NCI-H526 (cell line): Measurements from ENCODE around the gene DOP1B.
A peak's percentile ranks its signal among the peaks of the same experiment; 100 is the strongest.
"Not testable (repeated sequence)": the region's sequence is repeated elsewhere in the genome, so short reads cannot be mapped to it uniquely, and the experiment has no call there.

ENCODE experiments used
- DNase-seq, 2 experiments: peaks; one replicate each; lab custom pipeline; 2025; lab: John Stamatoyannopoulos, UW

DOP1B gene, protein sequence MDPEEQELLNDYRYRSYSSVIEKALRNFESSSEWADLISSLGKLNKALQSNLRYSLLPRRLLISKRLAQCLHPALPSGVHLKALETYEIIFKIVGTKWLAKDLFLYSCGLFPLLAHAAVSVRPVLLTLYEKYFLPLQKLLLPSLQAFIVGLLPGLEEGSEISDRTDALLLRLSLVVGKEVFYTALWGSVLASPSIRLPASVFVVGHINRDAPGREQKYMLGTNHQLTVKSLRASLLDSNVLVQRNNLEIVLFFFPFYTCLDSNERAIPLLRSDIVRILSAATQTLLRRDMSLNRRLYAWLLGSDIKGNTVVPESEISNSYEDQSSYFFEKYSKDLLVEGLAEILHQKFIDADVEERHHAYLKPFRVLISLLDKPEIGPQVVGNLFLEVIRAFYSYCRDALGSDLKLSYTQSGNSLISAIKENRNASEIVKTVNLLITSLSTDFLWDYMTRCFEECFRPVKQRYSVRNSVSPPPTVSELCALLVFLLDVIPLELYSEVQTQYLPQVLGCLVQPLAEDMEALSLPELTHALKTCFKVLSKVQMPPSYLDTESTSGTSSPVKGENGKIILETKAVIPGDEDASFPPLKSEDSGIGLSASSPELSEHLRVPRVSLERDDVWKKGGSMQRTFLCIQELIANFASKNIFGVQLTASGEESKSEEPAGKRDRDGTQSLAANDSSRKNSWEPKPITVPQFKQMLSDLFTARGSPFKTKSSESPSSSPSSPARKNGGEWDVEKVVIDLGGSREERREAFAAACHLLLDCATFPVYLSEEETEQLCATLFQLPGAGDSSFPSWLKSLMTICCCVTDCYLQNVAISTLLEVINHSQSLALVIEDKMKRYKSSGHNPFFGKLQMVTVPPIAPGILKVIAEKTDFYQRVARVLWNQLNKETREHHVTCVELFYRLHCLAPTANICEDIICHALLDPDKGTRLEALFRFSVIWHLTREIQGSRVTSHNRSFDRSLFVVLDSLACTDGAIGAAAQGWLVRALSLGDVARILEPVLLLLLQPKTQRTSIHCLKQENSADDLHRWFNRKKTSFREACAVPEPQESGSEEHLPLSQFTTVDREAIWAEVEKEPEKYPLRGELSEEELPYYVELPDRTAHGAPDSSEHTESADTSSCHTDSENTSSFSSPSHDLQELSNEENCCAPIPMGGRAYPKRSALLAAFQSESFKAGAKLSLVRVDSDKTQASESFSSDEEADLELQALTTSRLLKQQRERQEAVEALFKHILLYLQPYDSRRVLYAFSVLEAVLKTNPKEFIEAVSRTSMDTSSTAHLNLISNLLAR (N-terminal part only)

DNA sequence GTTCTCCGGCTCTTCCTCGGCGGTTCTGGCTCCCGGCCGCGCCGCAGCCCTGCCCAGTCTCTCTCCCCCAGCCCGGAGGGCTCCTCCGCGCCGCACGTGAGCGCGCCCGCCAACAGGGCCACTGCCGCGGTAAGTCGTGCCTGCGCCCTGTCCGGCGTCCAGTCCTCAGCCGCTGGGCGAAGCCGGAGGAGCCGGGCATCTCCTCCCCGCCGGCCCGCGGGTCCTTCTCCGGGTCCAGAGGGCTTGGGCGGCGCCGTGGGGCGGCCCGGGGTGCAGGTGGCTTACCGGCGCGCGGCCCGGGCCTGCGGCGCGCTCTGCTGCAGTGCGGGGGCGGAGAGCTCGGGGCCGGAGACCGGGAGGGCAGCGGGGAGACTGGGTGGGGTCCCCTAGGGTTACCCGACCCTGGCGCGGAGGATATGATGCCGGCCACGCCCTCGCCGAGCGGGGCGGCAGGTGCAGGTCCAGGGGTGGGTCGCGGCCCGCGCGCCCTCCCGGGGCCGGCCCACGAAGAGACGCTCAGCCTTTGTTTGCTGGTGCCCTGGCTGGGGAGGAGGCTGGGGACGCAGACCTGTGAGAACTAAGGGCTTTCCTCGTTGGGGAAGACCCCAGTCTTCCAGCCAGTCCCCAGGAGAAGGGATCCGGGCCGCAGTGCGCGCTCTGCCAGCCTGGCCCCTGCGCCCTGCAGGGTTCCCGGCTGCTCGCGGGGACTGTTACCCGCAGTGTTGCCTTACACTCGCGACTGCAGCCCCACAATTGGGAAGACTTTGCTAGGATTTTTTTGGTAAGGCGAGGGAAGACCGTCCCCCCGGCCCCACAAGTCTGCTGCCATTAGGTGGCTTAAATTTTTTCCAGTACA is at the start of gene DOP1B:
TSS of gene DOP1B (plus strand) at position 10 of the 856 bp plus-strand sequence. CDS start 7,910 bp downstream, outside the sequence.
- peak in 1 of 2 experiments; percentile 81 for DNase-seq

DNA sequence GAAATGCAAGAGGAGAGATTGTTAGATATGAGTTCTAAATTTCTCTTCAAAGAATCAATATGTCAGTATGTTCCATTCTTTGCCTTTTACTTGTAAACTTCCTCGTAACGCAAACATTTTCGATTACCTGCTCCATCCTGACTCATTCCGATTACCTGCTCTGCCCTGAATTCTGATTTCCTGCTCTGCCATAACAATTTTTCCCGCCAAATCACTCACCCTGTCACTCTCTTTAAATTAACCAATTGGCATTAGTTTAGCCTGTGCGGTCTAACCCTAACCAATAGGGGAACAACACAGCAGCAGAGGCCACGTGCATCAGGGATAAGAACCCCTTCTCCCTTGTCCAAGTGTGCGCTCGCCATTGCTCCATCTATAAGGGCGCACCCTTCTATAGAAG is 46.8 kb upstream of the DOP1B start:
- no peak for DNase-seq

DNA sequence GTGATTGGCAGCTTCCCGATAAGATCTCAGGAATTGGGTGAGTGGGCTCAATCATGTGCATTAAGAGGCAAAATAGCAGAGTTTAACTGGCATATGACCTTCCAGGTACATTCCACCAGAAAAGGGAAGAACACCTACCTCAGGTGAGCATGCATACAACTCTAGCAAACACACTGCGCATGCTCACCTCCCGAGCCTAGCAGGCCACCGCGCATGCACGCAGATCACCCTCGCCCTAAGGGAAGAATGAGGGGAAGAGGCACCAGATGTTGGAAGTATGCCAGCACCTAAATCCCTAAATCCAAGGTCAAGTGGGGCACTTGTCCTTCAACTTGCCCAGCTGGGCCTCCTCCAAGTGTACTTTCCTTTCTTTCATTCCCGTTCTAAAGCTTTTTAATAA is 45.4 kb upstream of the DOP1B start:
- DNase-seq = no peak

DNA sequence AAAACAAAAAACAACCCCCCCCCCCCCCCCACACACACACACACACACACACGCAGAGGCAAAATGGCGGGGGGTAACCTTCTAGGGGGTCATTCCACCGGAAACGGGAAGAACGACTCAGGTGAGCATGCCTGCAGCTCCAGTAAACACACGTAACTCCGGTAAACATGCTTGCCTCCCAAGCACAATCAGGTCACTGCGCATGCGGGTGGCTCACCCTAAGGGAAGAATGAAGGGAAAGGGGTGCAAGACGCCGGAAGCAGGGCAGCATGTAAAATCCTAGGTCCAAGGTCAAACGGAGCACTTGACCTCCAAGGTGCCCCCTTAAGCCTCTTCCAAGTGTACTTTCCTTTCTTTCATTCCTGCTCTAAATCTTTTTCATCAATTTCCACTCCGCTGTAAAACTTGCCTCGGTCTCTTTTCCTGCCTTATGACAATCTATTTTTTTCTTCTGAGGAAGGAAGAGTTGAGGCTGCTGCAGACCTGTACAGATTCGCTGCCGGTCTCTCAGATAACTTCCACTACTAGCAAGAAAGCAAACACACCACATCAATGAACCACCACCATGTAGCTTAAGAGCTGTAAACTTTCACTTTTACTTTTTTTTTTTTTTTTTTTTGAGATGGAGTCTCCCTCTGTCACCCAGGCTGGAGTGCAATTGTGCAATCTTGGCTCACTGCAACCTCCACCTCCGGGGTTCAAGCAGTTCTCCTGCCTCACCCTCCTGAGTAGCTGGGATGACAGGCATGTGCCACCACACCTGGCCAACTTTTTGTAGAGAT is 42.8 kb upstream of the DOP1B start:
- DNase-seq = peak; percentile 55

DNA sequence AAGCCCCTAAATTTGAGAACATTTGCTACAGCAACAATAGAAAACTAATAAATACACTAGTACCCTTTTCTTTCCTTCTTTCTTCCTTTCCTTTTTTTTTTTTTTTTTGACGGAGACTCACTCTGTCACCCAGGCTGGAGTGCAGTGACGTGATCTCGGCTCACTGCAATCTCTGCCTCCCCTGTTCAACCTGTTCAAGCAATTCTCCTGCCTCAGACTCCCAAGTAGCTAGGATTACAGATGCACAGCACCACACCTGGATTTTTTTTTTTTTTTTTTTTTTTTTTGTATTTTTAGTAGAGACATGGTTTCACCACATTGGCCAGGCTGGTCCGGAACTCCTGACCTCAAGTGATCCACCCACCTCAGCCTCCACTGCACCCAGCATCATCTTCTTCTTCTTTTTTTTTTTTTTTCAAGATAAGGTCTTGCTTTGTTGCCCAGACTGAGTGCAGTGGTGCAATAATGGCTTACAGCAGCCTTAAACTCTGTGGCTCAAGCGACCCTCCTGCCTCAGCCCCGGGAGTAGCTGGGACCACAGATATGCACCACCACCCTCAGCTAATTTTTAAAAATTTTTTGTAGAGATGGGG is 41.4 kb upstream of the DOP1B start:
- no peak for DNase-seq

DNA sequence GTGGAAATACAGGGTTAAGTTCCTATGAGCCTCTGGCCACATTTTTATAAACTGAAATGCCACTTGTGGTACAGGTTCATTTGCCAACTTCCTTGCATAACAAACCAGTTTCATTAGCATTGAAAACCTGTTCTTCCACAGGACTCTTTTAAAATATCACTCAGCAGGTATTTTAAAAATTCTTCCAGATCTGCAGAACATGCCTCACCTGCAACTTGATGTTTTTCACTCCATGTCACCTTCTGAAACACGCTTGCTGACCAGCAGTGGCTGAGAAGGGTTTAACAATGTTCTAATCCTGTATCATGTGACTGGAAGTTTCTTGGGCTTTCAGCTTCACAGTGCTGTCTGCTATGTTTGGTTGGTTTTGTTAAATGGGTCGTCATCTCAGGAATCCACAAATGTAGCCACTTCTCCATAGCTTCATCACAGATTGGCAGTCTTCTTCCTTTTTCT is 39.3 kb upstream of the DOP1B start:
- DNase-seq = no peak

DNA sequence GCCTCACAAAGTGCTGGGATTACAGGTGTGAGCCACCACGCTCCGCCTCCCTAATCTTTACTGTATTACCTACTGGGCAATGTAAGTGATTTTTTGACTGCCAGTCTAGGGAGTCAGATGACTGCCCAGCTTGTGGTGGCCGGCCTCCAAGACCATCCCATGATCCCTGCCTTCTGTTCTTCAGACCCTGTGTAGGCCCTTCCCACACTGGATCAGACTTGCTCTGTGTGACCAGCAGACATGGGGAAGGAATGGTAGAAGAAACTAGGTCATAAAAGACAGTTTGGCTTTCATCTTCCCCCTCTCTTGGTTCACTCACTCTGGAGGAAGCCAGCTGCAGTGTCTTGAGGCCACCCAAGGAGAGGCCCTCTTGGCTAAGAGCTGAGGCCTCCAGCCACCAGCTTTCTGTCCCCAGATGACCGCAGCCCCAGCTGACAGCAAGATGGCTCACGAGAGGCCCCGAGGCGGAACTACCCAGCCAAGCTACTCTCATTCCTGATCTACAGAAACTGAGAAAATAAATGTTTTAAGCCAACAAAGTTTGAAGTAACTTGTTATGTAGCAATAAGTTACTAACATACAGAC is 36.2 kb upstream of the DOP1B start:
- DNase-seq = no peak

DNA sequence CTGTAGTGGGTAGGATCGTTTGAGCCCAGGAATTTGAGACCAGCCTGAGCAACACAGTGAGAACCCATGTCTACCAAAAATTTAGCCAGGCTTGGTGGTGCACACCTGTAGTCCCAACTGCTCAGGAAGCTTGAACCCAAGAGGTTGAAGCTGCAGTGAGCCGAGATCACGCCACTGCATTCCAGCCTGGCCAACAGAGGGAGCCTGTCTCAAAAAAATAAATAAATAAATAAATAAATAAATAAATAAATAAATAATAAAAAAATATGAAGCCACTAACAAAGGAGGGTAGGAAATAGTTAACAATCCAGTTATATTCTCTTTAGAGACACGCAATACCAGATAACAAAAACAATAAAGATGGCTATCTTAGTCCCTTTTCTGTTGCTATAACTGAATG is 33.6 kb upstream of the DOP1B start:
- peak in 1 of 2 experiments; percentile 21 for DNase-seq

DNA sequence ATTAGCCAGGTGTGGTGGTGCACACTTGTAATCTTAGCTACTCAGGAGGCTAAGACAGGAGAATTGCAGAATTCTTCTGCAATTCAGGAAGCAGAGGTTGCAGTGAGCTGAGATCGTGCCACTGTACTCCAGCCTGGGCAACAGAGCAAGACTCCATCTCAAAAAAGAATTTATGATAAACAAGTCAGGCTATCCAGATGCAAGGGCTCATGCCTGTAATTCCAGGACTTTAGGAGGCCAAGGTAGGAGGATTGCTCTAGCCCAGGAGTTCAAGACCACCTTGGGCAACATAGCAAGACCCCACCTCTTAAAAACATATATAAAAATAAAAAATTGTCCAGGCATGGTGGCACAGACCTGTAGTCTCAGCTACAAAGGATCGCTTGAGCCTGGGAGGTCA is 32.2 kb upstream of the DOP1B start:
- DNase-seq = no peak

DNA sequence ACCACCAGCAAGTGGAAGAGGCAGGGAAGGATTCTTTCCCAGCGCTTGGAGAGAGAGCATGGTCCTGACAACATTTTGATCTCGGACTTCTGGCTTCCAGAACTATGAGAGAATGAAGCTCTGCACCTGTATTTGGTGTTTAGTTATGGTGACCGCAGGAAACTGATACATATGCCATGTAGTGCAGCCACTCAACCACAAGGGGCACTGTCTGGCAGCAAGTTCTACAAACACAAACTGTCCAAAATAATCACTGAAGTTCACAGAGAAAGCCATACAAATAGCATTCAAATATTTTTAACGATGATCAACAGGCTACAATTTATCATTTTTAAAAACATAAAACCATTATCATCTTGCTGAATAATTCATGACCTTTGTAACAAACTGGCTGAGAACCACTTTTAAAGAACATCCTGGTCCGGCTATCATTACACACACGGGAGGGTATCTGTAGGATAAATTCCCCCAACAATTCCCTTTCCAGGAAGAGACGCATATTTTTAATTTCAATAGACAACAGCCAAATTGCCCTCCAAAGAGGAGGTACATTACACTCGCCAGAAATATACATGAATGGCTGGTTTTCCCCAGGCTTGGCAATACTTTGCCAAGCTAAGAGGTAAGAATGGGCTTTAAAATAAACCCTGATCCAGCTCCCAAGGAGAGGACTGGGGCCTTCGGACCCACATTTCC is 31.0 kb upstream of the DOP1B start:
- peak in 1 of 2 experiments; percentile 68 for DNase-seq

DNA sequence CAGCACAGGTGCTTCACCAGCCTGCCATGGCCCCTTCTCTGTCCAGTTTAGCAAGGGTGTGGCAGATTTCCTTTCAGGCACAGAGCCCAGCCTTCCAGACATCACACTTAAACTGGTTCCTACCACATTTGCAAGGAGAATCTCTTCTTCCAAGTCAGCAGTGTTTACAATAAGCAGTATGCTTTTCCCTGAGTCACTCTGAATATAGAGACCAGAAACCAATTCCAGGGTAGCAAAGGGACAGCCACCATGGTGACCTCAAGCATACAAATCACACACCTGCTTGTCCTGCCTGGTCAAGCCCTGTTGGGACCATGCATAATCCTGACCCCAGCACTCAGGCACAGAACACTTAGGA is 30.4 kb upstream of the DOP1B start:
- DNase-seq = no peak

DNA sequence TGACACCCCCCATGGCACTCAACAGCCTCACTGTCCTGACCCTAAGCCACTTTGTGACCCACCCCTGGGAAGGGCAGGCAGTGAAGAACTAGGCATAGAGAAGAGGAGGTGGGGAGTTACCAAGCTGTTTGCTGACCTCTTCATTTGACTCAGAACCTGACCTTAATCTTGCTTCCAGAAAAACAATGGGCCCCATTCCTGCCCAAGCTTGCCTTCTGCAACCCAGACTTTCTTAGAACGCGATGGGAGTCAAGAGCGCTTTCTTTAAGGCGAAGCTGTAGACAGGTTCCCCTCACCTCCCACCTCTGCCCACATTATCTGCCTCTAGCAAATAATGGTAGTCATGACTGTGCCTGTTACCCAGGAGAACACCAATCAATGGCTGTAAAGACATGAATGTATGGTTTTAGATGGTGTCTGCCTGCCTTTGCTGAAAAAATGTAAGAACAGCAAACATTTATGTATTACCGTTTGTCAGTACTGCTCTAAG is 30.0 kb upstream of the DOP1B start:
- DNase-seq = no peak

DNA sequence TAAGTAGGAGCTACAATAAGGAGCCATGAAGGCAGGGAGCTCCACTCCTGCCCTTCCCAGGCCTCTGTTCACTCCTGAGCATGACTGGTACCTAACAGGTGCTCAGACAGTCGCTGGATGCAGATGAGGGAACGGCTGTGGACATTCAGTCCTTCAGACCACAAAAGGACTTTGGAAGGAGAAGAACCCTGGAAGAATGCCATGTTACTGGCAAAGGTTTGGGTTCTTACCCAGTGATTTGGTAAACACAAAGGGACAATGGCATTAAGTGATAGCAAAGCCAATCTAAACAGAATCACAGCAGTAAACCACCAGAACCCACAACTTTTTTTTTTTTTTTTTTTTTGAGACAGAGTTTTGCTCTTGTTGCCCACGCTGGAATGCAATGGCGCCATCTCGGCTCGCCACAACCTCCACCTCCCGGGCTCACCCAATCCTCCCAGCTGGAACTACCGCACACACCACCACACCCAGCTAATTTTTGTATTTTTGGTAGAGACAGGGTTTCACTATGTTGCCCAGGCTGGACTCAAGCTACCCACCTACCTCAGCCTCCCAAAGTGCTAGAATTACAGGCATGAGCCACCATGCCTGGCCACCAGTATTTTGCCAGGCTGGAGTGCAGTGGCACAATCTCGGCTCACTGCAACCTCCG is 29.2 kb upstream of the DOP1B start:
- no peak for DNase-seq

DNA sequence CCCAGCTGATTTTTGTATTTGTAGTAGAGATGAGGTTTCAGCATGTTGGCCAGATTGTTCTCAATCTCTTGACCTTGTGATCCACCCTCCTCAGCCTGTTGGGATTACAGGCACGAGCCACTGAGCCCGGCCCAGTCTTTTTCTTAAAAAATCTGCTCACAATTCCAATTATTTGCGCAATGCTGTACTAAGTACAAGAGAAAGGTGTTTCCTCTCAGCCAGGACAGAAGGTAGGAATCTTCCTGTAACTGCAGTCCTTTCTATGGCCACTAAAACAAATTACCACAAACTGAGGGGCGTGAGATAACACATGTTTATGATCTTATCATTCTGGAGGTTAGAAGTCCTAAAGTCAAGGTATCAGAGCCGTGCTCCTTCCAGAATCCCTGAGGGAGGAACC is 28.6 kb upstream of the DOP1B start:
- no peak for DNase-seq

DNA sequence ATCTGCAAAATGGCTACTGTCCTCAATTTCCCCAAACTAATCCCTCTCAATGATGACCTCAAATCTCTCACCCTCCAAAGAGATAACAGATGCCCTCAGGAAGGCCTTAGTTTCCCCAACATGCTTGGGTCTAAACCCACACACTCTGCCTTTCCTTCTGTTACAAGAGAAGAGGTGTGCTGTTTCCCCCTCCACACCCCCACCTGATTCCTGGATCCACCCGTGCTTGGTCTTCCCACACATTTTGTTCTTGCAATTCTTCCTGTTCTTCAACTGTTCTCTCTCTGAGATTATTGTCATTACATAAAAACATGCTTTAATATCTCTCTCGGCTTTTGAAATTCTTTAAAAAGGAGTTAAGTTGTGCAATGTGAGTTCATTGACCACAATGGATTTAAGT is 27.4 kb upstream of the DOP1B start:
- no peak for DNase-seq

DNA sequence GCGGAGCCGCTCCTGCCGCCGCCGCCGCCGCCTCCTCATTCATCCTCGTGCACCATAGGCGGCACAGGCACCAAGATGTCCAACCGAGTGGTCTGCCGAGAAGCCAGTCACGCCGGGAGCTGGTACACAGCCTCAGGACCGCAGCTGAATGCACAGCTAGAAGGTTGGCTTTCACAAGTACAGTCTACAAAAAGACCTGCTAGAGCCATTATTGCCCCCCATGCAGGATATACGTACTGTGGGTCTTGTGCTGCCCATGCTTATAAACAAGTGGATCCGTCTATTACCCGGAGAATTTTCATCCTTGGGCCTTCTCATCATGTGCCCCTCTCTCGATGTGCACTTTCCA is 26.2 kb upstream of the DOP1B start:
- DNase-seq = not testable (repeated sequence)

DNA sequence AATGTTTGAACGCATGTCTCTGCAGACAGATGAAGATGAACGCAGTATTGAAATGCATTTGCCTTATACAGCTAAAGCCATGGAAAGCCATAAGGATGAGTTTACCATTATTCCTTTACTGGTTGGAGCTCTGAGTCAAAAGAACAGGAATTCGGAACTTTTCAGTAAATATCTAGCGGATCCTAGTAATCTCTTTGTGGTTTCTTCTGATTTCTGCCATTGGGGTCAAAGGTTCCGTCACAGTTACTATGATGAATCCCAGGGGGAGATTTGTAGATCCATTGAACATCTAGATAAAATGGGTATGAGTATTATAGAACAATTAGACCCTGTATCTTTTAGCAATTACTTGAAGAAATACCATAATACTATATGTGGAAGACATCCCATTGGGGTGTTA is 25.8 kb upstream of the DOP1B start:
- not testable (repeated sequence) for DNase-seq

DNA sequence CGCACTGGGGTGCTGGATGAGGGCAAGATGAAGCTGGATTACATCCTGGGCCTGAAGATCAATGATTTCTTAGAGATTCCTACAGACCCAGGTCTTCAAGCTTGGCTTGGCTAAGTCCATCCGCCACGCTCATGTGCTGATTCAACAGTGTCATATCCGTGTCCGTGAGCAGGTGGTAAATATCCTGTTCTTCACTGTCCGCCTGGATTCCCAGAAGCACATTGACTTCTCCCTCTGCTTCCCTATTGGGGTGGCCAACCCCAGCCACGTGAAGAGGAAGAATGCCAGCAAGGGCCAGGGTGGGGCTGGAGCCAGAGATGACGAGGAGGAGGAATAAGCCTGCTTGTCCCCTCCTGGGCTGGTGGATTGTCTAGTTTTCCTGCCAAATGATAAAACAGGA is 23.9 kb upstream of the DOP1B start:
- DNase-seq = no peak
